ENCODE data around the gene SIL1. TPM values are rescaled to one million over a fixed set of nuclear protein-coding genes. Genes with fewer than 3 reads are reported as not detected.
A peak's percentile ranks its signal among the peaks of the same experiment; 100 is the strongest.
"Not testable (repeated sequence)": the region's sequence is repeated elsewhere in the genome, so short reads cannot be mapped to it uniquely, and the experiment has no call there.

SIL1 gene
- total RNA-seq, 2 experiments from 2014 or later, result 27.2 to 30.3 TPM

DNA sequence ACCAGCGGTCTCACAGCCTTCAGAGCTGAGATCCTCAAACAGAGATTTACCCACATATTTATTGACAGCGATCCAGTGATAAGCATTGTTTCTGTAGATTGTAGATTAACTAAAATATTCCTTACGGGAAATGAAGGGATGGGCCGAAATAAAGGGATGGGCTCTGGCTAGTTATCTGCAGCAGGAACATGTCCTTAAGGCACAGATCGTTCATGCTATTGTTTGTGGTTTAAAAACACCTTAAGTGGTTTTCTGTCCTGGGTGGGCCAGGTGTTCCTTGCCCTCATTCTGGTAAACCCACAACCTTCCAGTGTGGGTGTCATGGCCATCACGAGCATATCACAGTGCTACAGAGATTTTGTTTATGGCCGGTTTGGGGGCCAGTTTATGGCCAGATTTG, 19.9 kb upstream of the SIL1 start:
- H3K27me3 Mint-ChIP-seq; H3K27ac Mint-ChIP-seq; CTCF ChIA-PET; POLR2A ChIA-PET; DNase-seq; H3K4me1 Mint-ChIP-seq (ENCODE audit: low read depth); intact Hi-C loops (cut with micrococcal nuclease); H3K9me3 Mint-ChIP-seq; H3K4me3 Mint-ChIP-seq; H3K36me3 Mint-ChIP-seq: not testable (repeated sequence)

DNA sequence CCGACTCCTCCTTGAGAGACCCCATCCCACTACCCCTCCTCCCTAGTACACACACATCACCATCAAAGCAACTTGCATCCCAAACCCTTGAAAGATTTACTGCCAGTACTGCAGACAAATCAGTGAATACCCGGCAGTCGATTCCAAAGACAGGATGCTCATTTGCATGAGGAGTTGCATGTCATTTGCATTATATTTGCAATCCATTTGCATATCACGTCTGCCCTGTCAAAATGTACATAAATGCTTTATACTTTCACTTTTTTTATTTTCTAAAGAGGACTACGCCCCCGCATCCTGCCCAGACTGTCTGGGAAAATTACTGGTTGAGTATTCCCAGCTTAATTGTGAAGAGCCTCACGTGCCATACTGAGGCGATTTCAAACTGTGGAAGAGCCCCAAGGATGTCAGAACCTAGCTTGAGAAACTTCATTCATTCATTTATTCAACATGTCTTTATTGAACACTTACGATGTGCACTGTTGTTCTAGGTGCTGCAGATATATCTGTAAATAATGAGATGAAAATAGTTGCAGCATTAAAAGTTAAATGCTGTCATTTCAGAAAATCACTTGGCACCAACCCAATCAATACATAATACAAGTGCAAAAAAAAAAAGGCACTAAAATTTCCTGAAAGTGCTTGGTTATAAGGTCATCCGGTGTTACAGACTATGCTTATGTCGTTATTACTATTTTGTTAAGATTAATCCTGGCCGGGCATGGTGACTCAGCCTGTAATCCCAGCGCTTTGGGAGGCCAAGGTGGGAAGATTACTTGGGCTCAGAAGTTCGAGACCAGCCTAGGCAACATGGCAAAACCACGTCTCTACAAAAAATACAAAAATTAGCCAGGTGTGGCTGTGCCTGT, 17.2 kb upstream of the SIL1 start:
- POLR2A ChIA-PET, result interaction anchor here (0.6 kb wide), 1 partner anchor 338 kb away, joined by 4 read pairs; no protein-coding TSS in a partner anchor
- peaks cover 2% of the 10 kb centered on the region for H3K4me1 Mint-ChIP-seq (ENCODE audit: low read depth)
- no peak for DNase-seq
- H3K27ac Mint-ChIP-seq, result no peak overlapping the region
- no peak overlapping the region for H3K4me3 Mint-ChIP-seq
- H3K9me3 Mint-ChIP-seq, result peaks cover 4% of the 10 kb centered on the region
- H3K36me3 Mint-ChIP-seq, result no peaks in the 10 kb centered on the region
- intact Hi-C loops (cut with micrococcal nuclease), result no loop called here
- CTCF ChIA-PET, result interaction anchor here (1.0 kb wide), 1 partner anchor 191 kb away, joined by 3 read pairs; no protein-coding TSS in a partner anchor
- H3K27me3 Mint-ChIP-seq, result no peaks in the 10 kb centered on the region

GRCh38 chr5:139214646-139215045, 16.5 kb upstream of the SIL1 start:
- Mint-ChIP-seq H3K4me3 (no peak overlapping the region), H3K36me3 (no peaks in the 10 kb centered on the region), H3K27me3 (no peaks in the 10 kb centered on the region), H3K9me3 (peaks cover 4% of the 10 kb centered on the region), H3K27ac (no peak overlapping the region), H3K4me1 (ENCODE audit: low read depth) (peaks cover 2% of the 10 kb centered on the region)
- intact Hi-C loops (cut with micrococcal nuclease), result no loop called here
- DNase-seq, result no peak
- ChIA-PET POLR2A (no interaction called here), CTCF (interaction anchor here (1.0 kb wide), 1 partner anchor 191 kb away, joined by 3 read pairs; no protein-coding TSS in a partner anchor)

- peaks cover 2% of the 10 kb centered on the region for H3K4me1 Mint-ChIP-seq (ENCODE audit: low read depth)
- no peak overlapping the region for H3K27ac Mint-ChIP-seq
- intact Hi-C loops (cut with micrococcal nuclease), result no loop called here
- ChIA-PET POLR2A (no interaction called here), CTCF (no interaction called here)
- H3K27me3 Mint-ChIP-seq, result no peaks in the 10 kb centered on the region
- H3K9me3 Mint-ChIP-seq, result peaks cover under 1% of the 10 kb centered on the region
- no peaks in the 10 kb centered on the region for H3K36me3 Mint-ChIP-seq
- no peak for DNase-seq
- no peak overlapping the region for H3K4me3 Mint-ChIP-seq
Observed at GRCh38 chr5:139212906-139213305, 14.7 kb upstream of the SIL1 start.

GRCh38 chr5:139212486-139212885, 14.3 kb upstream of the SIL1 start:
- Mint-ChIP-seq H3K9me3 (no peaks in the 10 kb centered on the region), H3K4me3 (no peak overlapping the region), H3K4me1 (ENCODE audit: low read depth) (peaks cover 2% of the 10 kb centered on the region), H3K36me3 (no peaks in the 10 kb centered on the region), H3K27me3 (no peaks in the 10 kb centered on the region), H3K27ac (no peak overlapping the region)
- DNase-seq, result no peak
- CTCF ChIA-PET, result no interaction called here
- POLR2A ChIA-PET, result no interaction called here
- intact Hi-C loops (cut with micrococcal nuclease), result no loop called here

GRCh38 chr5:139210585-139210984, 12.4 kb upstream of the SIL1 start:
- Mint-ChIP-seq H3K4me3 (no peak overlapping the region), H3K4me1 (ENCODE audit: low read depth) (peaks cover 2% of the 10 kb centered on the region), H3K27me3 (no peaks in the 10 kb centered on the region), H3K9me3 (no peaks in the 10 kb centered on the region), H3K27ac (no peak overlapping the region), H3K36me3 (no peaks in the 10 kb centered on the region)
- intact Hi-C loops (cut with micrococcal nuclease), result no loop called here
- ChIA-PET CTCF (no interaction called here), POLR2A (no interaction called here)
- no peak for DNase-seq

GRCh38 chr5:139207297-139208000, 9.3 kb upstream of the SIL1 start:
- no peak overlapping the region for H3K4me3 Mint-ChIP-seq
- peaks cover 4% of the 10 kb centered on the region for H3K4me1 Mint-ChIP-seq (ENCODE audit: low read depth)
- H3K36me3 Mint-ChIP-seq, result no peaks in the 10 kb centered on the region
- intact Hi-C loops (cut with micrococcal nuclease), result no loop called here
- DNase-seq, result no peak
- ChIA-PET CTCF (no interaction called here), POLR2A (interaction anchor here (0.6 to 1.1 kb wide), 3 partner anchors 10 to 265 kb away, joined by 3 to 4 read pairs (median 3); partner anchors contain the start of gene SIL1)
- no peaks in the 10 kb centered on the region for H3K9me3 Mint-ChIP-seq
- H3K27ac Mint-ChIP-seq, result no peak overlapping the region
- H3K27me3 Mint-ChIP-seq, result no peaks in the 10 kb centered on the region

GRCh38 chr5:139205586-139205985, 7.4 kb upstream of the SIL1 start:
- H3K27ac Mint-ChIP-seq, result no peak overlapping the region
- H3K36me3 Mint-ChIP-seq, result no peaks in the 10 kb centered on the region
- H3K9me3 Mint-ChIP-seq, result no peaks in the 10 kb centered on the region
- POLR2A ChIA-PET, result no interaction called here
- CTCF ChIA-PET, result no interaction called here
- intact Hi-C loops (cut with micrococcal nuclease), result no loop called here
- H3K4me1 Mint-ChIP-seq (ENCODE audit: low read depth), result peaks cover 4% of the 10 kb centered on the region
- no peaks in the 10 kb centered on the region for H3K27me3 Mint-ChIP-seq
- DNase-seq, result no peak
- no peak overlapping the region for H3K4me3 Mint-ChIP-seq

- peaks cover 4% of the 10 kb centered on the region for H3K4me1 Mint-ChIP-seq (ENCODE audit: low read depth)
- no peaks in the 10 kb centered on the region for H3K27me3 Mint-ChIP-seq
- H3K27ac Mint-ChIP-seq, result no peak overlapping the region
- no peak for DNase-seq
- H3K36me3 Mint-ChIP-seq, result no peaks in the 10 kb centered on the region
- CTCF ChIA-PET, result no interaction called here
- POLR2A ChIA-PET, result no interaction called here
- no peak overlapping the region for H3K4me3 Mint-ChIP-seq
- H3K9me3 Mint-ChIP-seq, result no peaks in the 10 kb centered on the region
- intact Hi-C loops (cut with micrococcal nuclease), result no loop called here
Observed at GRCh38 chr5:139205124-139205523, 7.0 kb upstream of the SIL1 start.

DNA sequence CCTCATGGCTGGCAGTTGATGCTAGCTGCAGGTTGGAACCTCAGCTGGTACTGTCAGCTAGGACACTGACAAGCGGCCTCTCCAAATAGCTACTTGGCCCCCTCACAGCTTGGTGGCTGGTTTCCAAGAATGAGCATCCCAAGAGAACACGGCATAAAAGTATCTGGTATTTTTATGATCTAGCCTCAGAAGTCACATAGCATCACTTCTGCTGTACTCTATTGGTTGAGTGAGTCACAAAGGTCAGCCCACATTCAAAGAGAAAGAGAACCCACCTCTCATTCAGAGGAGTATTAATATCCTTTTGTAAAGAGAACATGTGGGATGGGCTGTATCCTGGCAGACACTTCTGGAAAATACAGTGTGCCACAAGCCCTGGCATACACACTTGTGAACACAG, 6.0 kb upstream of the SIL1 start:
- H3K27me3 Mint-ChIP-seq, result no peaks in the 10 kb centered on the region
- ChIA-PET POLR2A (no interaction called here), CTCF (no interaction called here)

GRCh38 chr5:139199321-139199720, 1.2 kb upstream of the SIL1 start:
- H3K9me3 Mint-ChIP-seq, result no peaks in the 10 kb centered on the region
- no peak overlapping the region for H3K27ac Mint-ChIP-seq
- H3K36me3 Mint-ChIP-seq, result peaks cover 9% of the 10 kb centered on the region
- CTCF ChIA-PET, result interaction anchor here (1.2 to 1.5 kb wide), 2 partner anchors 45 to 52 kb away, joined by 3 to 4 read pairs; no protein-coding TSS in a partner anchor
- no peak overlapping the region for H3K4me3 Mint-ChIP-seq
- no peak for DNase-seq
- H3K27me3 Mint-ChIP-seq, result no peaks in the 10 kb centered on the region
- intact Hi-C loops (cut with micrococcal nuclease), result loop anchor here (2.0 to 5.0 kb wide), 3 partner anchors 48 to 193 kb away; no protein-coding TSS in a partner anchor
- POLR2A ChIA-PET, result no interaction called here
- H3K4me1 Mint-ChIP-seq (ENCODE audit: low read depth), result peaks cover 20% of the 10 kb centered on the region

More for the DNA sequence above, 6.0 kb upstream of the SIL1 start:
- Mint-ChIP-seq H3K4me3 (no peak overlapping the region), H3K9me3 (no peaks in the 10 kb centered on the region), H3K4me1 (ENCODE audit: low read depth) (peaks cover 4% of the 10 kb centered on the region), H3K27ac (no peak overlapping the region), H3K36me3 (no peaks in the 10 kb centered on the region)
- no peak for DNase-seq
- intact Hi-C loops (cut with micrococcal nuclease), result no loop called here

GRCh38 chr5:139196296-139196956, 1.7 kb downstream of the SIL1 start:
- DNase-seq, result no peak
- Mint-ChIP-seq H3K36me3 (peaks cover 15% of the 10 kb centered on the region), H3K9me3 (no peaks in the 10 kb centered on the region), H3K27me3 (no peaks in the 10 kb centered on the region), H3K4me3 (peak overlapping the region; percentile 98), H3K4me1 (ENCODE audit: low read depth) (peaks cover 21% of the 10 kb centered on the region), H3K27ac (peak overlapping the region; percentile 5)
- intact Hi-C loops (cut with micrococcal nuclease), result loop anchor here (5.0 kb wide), 2 partner anchors 51 to 196 kb away; no protein-coding TSS in a partner anchor
- ChIA-PET POLR2A (no interaction called here), CTCF (no interaction called here)

All from activated CD4-positive, alpha-beta memory T cell treated with anti-CD3 and anti-CD28 coated beads for 36 hours (primary cell).